Measurements from ENCODE around the gene PPP2R2B.

PPP2R2B gene

DNA sequence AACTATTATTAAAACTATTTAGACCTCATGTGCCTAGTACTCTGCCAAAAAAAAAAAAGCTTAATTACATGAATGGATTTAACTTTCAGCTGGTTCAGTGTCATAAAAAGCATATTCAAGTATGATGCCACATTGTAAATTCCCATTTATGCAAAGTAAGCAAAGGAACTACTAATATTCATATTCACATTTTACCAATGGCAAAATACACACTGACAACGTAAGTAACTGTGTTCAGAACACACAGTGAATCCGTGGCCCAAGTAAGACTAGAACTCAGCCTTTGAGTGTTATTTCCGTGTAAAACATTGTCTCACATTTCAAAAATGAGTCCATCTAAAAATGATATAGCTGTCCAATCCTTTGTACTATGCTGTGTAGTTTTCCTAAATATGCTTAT lies 56.8 kb downstream of the PPP2R2B start:
- no peak for DNase-seq

DNA sequence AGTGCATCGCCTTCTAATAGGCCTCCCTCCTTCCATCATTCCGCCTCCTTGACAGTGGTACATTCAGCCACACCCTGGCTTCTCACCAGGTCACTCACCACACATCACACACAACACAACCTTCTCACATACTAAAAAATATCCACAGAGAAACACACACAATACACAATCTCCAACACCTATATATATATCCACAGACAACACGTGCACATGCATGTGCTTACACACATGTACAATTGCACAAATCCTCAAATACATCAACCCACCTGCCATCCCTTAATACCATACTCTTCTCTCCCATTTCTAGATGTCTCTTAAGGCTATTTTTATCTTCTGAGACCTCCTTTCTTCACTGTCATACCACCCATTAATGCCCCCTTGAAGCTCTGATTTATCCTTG lies 57.6 kb downstream of the PPP2R2B start:
- no peak for DNase-seq

DNA sequence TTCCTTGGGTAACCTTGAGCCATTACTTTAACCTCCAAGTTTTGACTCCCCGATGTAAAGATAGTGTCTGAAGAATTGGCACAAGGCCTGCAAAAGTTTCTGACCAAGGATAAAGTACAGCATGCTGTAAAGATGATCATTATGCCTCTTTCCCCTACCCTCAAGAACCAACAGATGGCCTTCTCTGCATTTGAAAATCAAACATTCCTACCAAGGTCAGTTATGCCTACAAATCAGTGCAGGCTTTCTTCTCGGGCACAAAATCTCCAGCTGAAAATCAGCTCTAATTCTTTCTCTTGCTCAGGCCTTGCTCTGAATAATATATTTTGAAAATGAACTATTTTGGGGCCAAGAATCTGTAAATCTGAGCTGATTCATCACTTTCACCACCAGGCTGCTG lies 59.7 kb downstream of the PPP2R2B start:
- DNase-seq, result no peak

DNA sequence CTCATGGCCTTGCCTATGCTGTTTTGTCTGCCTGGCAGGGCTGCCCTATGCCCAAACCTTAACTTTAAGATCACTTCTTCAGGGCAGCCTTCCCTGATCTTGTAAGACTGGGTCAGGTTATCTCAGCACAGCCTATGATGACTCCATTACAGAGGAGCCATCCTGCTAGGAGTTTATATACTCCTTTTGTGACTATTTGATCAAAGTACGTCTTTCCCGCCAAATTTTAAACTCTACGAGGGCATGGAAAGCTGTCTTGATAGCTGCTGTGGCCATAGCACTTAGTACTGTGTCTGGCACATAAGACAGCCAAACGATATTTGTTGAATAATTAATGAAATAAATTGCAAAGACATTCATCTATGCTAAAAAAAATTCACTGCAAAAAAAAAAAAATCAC lies 60.6 kb downstream of the PPP2R2B start:
- DNase-seq, result no peak

DNA sequence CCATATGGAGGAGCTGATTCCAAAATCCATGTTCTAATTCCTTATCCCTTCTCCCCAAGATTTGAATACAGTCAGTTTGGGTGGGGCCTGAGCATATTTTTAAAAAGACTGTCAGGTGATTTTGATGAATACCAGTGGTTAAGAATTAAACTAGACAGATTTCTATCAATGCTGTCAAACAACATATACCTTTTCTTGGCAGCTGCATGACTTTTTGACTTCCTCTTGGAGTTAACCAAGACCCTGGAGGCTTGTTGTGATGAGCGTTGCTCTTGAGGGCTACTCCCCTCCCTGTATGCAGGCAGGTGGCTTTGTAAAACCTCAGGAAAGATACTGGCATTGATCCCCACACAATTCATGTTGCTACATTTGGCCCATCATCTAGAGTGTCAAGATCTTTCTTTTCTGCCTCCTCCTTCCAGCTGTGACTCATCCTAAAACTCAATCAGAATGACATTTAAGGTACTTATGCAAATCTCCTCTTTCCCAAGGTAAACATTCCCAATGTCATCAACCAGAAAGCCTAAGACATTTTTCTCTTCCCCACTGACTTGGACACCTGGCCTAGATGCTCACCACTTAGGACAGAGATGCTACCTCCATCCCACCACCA lies 61.7 kb downstream of the PPP2R2B start:
- DNase-seq, result no peak

DNA sequence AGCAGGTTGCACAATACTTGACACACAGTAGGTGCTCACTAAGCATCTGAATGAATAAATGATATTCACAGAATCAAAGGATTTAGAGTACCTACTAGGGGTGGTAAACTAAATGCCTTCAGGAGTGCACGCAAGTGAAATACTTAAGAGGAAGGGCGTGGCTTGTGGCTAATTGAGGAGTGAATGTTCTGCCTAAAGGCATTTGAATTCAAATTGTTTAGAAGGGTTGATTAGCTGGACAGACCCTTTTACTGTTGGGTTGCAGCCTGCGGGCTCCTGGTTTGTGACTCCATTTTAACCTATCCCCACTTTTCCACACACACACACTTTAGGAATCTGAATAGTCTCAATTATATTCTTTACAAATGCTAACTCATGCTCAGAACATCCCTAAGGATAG lies 63.1 kb downstream of the PPP2R2B start:
- no peak for DNase-seq

DNA sequence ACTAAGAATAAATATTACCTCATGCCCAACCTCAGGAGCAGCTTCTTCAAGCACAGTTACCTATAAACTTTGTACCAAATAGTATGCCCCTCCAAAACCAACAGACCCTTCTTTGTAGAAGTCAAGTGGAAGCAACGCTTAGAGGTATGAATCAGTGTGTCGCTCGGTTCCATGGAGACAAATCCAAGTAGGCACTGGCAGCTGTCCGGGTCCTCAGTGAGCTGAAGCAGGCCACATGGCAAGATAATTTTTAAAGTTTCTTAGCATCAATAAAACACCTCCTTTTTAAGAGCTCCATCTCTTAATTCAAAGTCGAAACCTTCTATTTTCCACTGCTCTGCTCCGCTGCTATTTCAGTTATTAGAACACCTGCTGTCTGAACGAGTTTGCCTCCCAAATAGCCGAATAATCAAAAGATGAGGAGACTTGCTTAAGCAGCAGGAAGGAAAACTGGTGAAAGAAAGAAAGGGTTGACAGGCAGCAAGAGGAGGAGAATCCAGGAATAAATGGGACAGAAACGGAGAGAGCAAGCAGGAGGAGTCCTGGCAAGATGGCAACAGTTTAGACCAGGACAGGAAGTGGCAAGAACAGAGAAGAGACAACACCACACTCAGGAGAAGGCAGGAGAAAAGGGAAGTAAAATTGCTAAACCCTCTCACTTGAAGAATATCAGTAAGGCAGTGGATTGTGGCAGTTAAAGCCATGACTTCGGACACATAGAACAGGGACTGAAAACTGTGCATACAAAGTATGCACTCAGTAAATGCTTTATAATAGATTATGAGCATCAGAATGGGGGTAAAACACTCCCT lies 65.0 kb downstream of the PPP2R2B start:
- DNase-seq, result no peak

DNA sequence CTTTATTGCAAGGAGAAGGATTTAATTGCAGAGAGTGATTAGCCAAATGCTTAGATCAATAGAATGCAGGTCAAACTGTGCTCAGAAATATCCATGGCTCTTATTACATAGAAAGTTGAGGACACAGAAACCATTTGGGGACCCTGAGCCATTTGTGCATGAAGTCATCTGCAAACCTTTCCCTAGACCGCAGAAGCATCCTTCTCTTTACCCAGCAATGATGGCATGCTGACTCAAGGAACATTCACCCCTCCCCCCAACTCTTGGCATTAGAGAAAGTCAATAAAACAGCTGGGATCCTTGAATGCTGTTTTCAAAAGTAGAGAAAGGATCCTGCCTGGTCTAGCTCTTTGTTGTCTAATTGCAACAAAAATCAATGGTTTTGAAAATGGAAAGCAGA lies 73.5 kb downstream of the PPP2R2B start:
- DNase-seq, result no peak

DNA sequence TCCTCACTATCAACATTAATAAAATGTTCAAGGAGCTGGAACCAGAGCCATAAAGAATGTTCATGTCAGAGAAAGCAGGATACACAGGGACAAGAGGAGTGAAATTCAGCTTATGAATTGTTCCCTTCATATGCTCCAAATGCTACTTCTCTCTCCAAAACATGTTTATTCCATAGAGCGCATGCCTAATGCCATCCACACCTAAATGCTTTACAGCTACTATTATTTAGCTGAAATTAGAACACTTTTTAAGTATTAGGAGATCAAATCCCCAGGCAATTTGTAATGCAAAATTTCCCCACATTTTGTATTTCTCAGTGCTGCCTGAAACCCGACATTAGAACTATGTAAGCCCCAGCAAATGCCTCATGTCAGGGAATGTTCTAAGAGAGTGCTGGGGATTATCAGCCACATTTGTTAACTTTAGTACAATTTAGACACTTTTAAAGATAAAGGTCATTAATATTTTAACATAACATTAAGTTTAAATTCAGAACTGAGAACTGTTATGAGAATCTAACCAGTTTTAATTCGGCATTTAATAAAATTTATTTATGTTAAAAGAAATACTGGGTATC lies 75.5 kb downstream of the PPP2R2B start:
- no peak for DNase-seq

DNA sequence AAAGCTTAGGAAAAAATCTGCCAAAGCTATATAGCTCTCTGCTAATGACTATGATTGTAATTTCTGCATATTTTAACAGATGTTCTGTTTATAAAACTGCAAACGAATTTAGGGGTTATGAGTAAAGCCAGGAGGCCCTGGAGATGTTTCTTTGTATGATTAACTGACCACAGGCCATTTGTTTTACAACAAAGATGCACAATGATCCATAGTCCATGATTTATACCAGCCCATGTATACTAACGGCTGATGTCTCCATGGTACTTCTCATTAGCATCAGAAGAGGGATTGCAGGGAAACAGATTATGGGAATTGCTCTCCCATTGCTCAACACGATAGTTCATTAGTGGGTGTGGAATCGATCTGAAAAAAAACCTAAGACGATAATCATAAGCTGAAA lies 78.9 kb downstream of the PPP2R2B start:
- DNase-seq, result no peak

DNA sequence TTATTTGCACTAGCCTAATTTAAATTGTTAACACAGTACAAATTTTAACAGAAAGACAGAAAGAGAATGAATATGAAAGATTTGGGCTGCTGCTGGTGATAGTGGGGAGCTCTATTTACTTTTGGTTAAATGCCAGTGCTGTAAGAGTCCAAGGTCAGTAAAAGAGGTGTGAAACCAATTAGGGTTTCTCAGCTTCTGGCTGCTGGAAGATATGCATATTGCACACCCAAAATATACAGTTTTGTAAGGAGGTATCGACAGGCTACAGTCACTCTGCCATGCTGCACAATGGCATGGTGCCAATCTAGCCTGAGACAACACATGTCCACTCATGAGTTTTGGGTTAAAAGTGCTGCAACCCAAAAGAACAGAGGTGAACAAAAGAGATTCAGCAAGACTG lies 79.3 kb downstream of the PPP2R2B start:
- DNase-seq, result no peak

DNA sequence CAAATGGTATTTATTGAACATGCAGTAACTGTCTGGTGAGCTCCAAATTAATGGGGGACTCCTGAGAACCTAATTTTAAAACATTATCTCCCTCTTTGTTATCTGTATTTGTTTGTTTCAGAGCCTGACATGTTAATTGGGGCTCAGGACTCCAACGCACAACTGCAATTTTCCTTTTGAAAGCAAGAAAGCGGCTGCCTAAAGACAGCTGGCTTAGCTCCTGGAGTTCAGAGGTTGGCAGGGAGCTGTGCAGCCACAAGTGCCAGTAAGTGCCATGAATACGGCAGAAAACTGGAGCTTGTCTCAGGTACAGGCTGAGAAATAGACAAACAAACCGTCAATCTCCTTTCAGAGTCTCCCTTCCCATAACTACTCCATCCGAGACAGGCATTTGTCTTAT lies 80.9 kb downstream of the PPP2R2B start:
- no peak for DNase-seq

DNA sequence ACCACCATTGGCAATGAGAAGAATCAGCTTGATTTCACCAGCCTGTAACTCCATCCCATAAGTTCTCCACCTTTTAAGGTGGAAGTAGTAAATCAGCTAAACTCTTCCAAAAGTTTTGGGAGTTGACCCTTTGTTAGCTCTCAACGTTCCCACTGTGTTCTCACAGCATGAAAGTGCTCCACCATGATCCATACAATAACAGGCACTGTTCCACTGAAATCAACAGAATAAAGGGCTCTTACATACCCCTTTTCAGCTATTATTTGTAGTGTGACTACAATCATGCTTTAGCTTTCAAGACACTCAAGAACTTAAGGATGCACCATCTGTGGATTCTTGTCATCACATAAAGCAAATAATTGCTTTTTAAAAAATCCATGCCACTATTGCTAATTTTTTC lies 81.6 kb downstream of the PPP2R2B start:
- DNase-seq, result no peak

DNA sequence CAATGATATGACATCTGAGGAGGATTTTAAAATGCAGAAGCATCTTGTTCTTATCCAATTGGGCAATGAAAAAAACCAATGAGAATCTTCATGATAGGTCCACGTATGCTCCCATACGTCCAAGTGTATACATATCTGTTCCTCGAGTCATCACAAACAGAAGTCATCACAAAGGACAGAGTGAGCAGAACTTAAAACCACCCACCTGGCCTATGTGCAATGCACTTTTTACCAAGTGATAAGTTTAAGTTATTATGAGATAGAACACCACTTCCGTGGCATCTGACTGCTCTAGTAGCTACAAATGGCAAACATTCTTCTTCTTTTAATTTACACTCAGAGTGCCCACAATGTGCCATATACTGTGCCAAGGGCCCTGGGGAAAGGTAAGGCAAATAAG lies 82.4 kb downstream of the PPP2R2B start:
- DNase-seq, result no peak

DNA sequence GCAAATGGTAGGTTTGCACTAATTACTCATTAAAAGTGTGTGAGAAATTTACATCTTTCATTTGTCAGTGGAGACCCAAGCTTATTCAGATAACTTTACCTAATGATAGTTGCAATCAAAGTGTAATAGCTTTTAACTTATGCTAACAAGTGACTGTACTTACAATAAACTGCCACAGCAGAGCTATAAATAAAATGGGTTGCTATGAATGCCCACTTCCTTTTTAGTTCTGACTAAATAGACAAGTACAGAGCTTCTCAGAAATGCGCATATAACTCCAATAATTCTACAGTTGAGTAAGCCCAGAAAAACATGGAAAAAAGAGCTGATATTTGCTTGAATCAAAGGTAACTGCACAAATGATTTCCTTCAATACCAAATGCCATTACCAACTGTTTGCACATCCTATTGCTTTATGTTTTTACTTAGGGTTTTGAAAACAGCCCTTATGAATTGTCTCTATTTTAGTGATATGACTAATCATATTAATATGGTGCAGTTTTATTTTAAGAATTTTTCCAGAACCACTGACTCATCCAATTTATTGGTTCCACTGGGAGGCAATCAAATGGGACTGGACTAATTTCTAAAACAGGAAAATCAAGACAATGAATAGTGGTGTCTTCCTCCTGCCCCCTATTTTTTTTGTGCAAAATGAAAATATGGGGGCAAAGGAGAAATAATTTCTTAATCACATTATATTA lies 84.1 kb downstream of the PPP2R2B start:
- DNase-seq, result no peak

DNA sequence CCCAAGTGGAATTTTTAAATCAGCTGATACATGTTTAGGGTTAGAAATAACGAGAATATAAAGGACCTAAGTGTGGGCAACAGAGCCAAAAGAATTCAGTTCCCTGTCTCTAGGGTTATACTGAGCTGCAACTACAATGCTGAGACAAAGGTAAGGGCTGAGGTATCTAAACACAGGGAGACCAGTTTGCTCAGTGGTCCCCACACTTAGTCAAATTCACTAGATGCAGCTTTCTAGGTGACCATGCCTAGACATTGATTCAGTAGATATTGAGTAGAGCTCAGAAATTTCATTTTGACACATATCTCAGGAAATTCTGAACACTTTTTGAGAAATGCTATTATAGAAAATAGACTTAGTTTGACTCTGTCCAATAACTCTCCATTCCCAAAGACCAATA lies 84.8 kb downstream of the PPP2R2B start:
- no peak for DNase-seq

DNA sequence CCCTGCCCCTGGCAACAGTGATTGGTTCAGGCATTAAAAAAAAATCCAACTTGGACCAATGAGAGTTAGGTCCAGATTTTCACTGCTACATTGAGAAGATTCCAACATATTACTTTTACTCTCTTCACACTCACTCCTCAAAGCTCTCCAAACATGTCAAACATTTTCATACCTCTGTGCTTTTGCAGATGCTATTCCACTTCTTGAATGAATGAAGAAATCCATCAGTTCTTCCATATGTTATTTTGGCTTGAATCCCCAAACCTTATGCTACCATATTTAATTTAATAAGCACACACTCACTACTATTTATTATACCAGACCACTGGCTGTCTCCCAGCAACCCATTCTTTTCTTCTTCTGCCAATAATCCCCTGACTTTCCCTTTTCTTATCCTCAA lies 87.1 kb downstream of the PPP2R2B start:
- DNase-seq, result no peak

DNA sequence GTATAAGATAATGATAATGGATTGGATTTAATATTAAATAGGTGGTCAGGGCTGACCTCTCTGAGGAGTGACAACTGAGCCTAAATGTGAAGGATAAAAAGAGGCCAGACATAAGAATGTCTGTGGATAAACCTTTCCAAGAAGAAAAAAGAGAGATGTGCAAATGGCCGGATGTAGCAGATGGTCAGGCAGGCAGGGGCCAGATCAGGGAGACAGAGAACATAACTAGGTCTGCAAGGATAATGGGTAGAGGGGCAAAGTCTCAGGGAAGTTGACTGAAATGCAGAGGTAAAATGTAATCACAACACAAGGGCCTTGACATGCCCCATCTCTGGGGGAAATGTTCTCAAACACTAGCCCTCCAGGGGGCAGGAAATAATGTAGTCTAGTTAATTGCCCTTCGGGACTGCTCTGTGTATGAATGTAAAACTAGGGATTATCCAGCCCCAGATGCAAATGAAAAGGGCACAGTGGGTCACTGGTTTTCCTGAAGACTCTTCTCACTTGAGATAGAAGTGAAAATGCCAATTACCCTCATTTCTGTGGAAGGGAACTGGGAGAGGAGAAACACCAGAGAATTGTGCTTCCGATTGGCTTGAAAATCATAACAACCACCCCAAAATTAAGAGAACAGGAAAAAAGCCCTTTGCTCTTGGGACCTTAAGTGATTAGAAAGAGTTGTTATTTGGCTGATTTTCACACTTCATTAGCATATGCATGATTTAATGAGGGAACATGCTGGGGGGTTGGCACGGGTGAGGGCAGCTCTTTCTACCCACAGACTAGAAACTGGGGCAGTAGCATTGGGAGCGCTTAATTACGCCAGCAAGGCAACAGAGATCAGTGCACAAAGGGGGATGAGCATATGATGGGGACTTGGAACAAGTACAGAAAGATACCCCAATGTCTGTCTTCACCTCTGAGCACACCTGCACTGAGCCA lies 88.6 kb downstream of the PPP2R2B start:
- no peak for DNase-seq

DNA sequence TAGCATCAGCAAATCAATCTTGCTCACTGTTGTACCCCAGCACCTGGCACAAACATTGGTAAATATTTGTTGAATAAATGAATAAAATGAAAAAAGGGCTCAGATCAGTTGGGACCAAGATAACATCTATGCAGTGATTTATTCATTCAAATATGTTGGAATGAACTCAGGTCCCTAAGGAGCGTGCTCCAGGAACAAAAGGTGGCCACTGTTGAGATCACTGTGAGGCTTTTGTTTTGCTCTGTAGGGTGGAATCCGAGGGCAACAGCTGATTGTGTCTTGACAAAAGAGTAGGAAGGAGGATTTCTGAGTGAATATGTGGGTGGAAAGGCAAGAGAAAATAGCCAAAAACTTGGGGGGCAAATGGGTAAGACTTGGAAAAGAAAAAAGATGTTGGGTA lies 89.7 kb downstream of the PPP2R2B start:
- no peak for DNase-seq

DNA sequence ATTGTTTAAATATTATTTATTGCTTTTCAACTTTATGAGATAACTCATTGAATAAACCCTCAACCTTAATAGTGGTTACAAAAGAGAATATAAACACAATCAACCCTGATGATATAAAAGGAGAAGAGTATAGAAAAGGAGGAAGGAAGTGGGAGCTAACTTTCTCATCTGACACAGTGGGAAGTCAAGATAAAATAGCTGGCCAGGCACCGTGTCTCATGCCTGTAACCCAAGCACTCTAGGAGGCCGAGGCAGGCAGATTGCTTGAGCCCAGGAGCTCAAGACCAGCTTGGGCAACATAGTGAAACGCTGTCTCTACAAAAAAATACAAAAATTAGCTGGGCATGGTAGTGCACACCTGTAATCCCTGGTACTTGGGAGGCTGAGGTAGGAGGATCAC lies 93.5 kb downstream of the PPP2R2B start:
- DNase-seq, result no peak

DNA sequence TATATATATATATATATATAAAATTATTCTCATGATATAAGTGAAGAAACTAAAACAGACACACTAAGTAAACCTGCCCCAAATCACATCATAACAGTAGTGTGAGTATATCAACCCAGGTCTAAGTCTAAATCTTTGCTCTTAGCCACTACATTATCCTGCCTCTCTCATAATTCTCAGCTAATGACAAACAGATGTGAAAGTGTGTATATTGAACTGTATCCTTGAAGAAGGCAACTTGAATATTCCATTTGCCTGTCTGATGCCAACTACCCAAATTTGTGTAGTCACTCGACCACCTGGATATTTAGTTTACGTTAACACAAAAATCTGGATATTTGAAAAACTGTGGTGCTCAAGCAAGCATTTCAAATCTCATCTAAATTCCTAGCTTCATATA lies 97.4 kb downstream of the PPP2R2B start:
- DNase-seq, result no peak

DNA sequence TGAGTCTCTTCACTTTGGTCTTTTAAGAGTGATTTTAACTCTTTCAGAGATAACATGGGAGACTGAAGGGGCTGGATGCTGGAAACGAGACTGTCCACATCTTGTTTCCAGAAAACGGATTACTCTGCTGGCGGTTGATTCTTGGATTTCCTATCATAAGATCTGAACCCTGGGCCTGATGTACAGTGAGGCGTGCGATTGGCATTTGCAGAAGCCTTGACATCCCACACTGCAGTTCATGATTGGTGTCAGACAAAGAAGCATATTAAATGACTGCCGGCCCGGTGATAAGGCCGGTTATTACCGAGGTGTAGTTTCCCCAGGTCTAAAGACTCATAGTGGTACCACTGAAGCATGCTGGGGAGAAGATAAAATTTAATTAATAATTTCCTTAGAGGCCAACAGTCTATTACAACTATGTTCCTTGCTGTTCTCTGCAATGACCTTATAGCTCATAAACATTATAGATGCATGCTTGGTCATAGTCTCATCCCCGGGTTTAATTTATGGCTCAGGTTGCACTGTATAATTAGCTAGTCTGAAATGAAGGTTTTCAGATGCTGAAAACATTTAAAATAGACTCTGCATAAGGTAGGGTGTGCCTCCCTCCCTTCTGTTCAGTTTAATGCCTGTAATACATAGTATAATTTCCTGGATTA lies 99.2 kb downstream of the PPP2R2B start:
- DNase-seq, result no peak
